Vagina (tissue), 2 donors: ENCODE data around the gene CYP26B1.

Experiments
- CTCF ChIP-seq, 3 experiments: fragments of 450-650 bp in 2 of 3; fragments of 200-600 bp in 1 of 3; sonication (generic) in 1 of 3; IDR thresholded peaks; one replicate each; pipeline ENCODE4 v1.5.1; 2017 to 2019; ENCODE audit warnings: antibody characterized with exemption in 3 of 3, mild to moderate bottlenecking in 2 of 3, moderate library complexity in 2 of 3
- POLR2A ChIP-seq, 2 donors: fragments of 450-650 bp; IDR thresholded peaks; one replicate each; pipeline ENCODE4 v1.6.1; 2017; ENCODE audit warnings: antibody characterized with exemption in 2 of 2, mild to moderate bottlenecking in 2 of 2, moderate library complexity in 2 of 2

GRCh38 chr2:72180351-72180750 is 32.7 kb upstream of the CYP26B1 start:
- no peak for TF ChIP-seq POLR2A (IDR thresholded peaks at IDR 0.05)
- TF ChIP-seq CTCF (IDR thresholded peaks at IDR 0.05), result no peak
